SJCRH30 (cell line): ENCODE results near the gene SPEF1. TPM values are rescaled to one million over a fixed set of nuclear protein-coding genes. Genes with fewer than 3 reads are reported as not detected.

ENCODE experiments used
- DNase-seq, 2 experiments: peaks; one replicate each; pipeline ENCODE4 v3.0.0-alpha.2; 2015 to 2020
- H3K27ac ChIP-seq: fragments of 250-450 bp; sonication (Bioruptor Pico); 2 replicates; pipeline ENCODE4 v1.5.1; 2020; ENCODE audit warnings: mild to moderate bottlenecking, moderate library complexity
- H3K27me3 ChIP-seq: fragments of 250-450 bp; sonication (Bioruptor Pico); 2 replicates; pipeline ENCODE4 v1.5.1; 2020; ENCODE audit warnings: mild to moderate bottlenecking, moderate library complexity
- H3K36me3 ChIP-seq: fragments of 250-450 bp; sonication (Bioruptor Pico); 2 replicates; pipeline ENCODE4 v1.5.1; 2020; ENCODE audit warnings: mild to moderate bottlenecking, moderate library complexity
- H3K4me1 ChIP-seq: fragments of 250-450 bp; sonication (Bioruptor Pico); 2 replicates; pipeline ENCODE4 v1.5.1; 2020; ENCODE audit warnings: mild to moderate bottlenecking, moderate library complexity
- H3K4me3 ChIP-seq: fragments of 250-450 bp; sonication (Bioruptor Pico); 2 replicates; pipeline ENCODE4 v1.5.1; 2020; ENCODE audit warnings: mild to moderate bottlenecking, moderate library complexity
- H3K9me3 ChIP-seq: fragments of 250-450 bp; sonication (Bioruptor Pico); replicated peaks from 2 replicates; pipeline ENCODE4 v1.5.1; 2020; ENCODE audit warnings: mild to moderate bottlenecking, moderate library complexity
- total RNA-seq: library from RNA; depleted of rRNA; stranded (reverse); fragments of >200 nt; shearing (Covaris generic); gene quantifications from 2 replicates; pipeline ENCODE4 v1.2.3, GENCODE V29; 2014

Gene SPEF1
- total RNA-seq, 1 experiment from 2014 or later: 0.16 TPM

- no peak for DNase-seq
Measured at GRCh38 chr20:3741836-3742458, 39.3 kb downstream of the SPEF1 start.

GRCh38 chr20:3740615-3741301 lies 40.5 kb downstream of the SPEF1 start:
- H3K36me3 ChIP-seq: no peaks in the 10 kb centered on the region

More at GRCh38 chr20:3741836-3742458, 39.3 kb downstream of the SPEF1 start:
- Histone ChIP-seq H3K27ac (no peak overlapping the region), H3K27me3 (no peaks in the 10 kb centered on the region), H3K9me3 (no peaks in the 10 kb centered on the region), H3K36me3 (no peaks in the 10 kb centered on the region), H3K4me1 (no peaks in the 10 kb centered on the region), H3K4me3 (no peak overlapping the region)

GRCh38 chr20:3739926-3740451 lies 41.3 kb downstream of the SPEF1 start:
- Histone ChIP-seq H3K4me3 (no peak overlapping the region), H3K4me1 (no peaks in the 10 kb centered on the region), H3K9me3 (no peaks in the 10 kb centered on the region), H3K27me3 (no peaks in the 10 kb centered on the region), H3K27ac (no peak overlapping the region), H3K36me3 (no peaks in the 10 kb centered on the region)
- DNase-seq: no peak

More at GRCh38 chr20:3740615-3741301, 40.5 kb downstream of the SPEF1 start:
- Histone ChIP-seq H3K4me1 (no peaks in the 10 kb centered on the region), H3K27ac (no peak overlapping the region), H3K4me3 (no peak overlapping the region), H3K27me3 (no peaks in the 10 kb centered on the region), H3K9me3 (no peaks in the 10 kb centered on the region)
- DNase-seq: no peak

GRCh38 chr20:3739054-3739925 lies 42.0 kb downstream of the SPEF1 start:
- Histone ChIP-seq H3K36me3 (no peaks in the 10 kb centered on the region), H3K9me3 (no peaks in the 10 kb centered on the region), H3K27ac (no peak overlapping the region), H3K4me3 (no peak overlapping the region), H3K27me3 (no peaks in the 10 kb centered on the region), H3K4me1 (no peaks in the 10 kb centered on the region)
- no peak for DNase-seq

GRCh38 chr20:3738111-3739053 lies 42.9 kb downstream of the SPEF1 start:
- H3K4me1 ChIP-seq: no peaks in the 10 kb centered on the region
- H3K27ac ChIP-seq: no peak overlapping the region
- H3K9me3 ChIP-seq: no peaks in the 10 kb centered on the region
- no peaks in the 10 kb centered on the region for H3K27me3 ChIP-seq
- H3K4me3 ChIP-seq: no peak overlapping the region
- no peak for DNase-seq
- no peaks in the 10 kb centered on the region for H3K36me3 ChIP-seq

- no peak overlapping the region for H3K4me3 ChIP-seq
Measured at GRCh38 chr20:3735768-3736167, 45.5 kb downstream of the SPEF1 start.

GRCh38 chr20:3734111-3734843 lies 47.0 kb downstream of the SPEF1 start:
- no peaks in the 10 kb centered on the region for H3K36me3 ChIP-seq
- no peaks in the 10 kb centered on the region for H3K9me3 ChIP-seq
- H3K4me3 ChIP-seq: no peak overlapping the region
- no peak for DNase-seq
- H3K4me1 ChIP-seq: no peaks in the 10 kb centered on the region
- no peaks in the 10 kb centered on the region for H3K27me3 ChIP-seq
- H3K27ac ChIP-seq: no peak overlapping the region

More at GRCh38 chr20:3735768-3736167, 45.5 kb downstream of the SPEF1 start:
- no peak for DNase-seq
- H3K27me3 ChIP-seq: no peaks in the 10 kb centered on the region
- no peaks in the 10 kb centered on the region for H3K4me1 ChIP-seq
- no peaks in the 10 kb centered on the region for H3K36me3 ChIP-seq
- no peaks in the 10 kb centered on the region for H3K9me3 ChIP-seq
- H3K27ac ChIP-seq: no peak overlapping the region

- DNase-seq: no peak
- H3K4me3 ChIP-seq: no peak overlapping the region
- H3K27ac ChIP-seq: no peak overlapping the region
- H3K4me1 ChIP-seq: no peaks in the 10 kb centered on the region
- no peaks in the 10 kb centered on the region for H3K9me3 ChIP-seq
- H3K27me3 ChIP-seq: no peaks in the 10 kb centered on the region
- no peaks in the 10 kb centered on the region for H3K36me3 ChIP-seq
Measured at GRCh38 chr20:3733119-3733995, 47.9 kb downstream of the SPEF1 start.

- H3K9me3 ChIP-seq: no peaks in the 10 kb centered on the region
- no peak for DNase-seq
- H3K36me3 ChIP-seq: no peaks in the 10 kb centered on the region
- H3K27me3 ChIP-seq: no peaks in the 10 kb centered on the region
- H3K27ac ChIP-seq: no peak within 1 kb of the TSS
- H3K4me1 ChIP-seq: peaks cover 4% of the 10 kb centered on the region; the same call in 1 of the 2 replicates
- H3K4me3 ChIP-seq: no peak within 1 kb of the TSS
Measured at GRCh38 chr20:3732327-3733118, 48.7 kb downstream of the SPEF1 start, which contains the start of gene HSPA12B. HSPA12B (plus strand) TSS chr20:3732685; CDS start chr20:3738675, 5,990 bp downstream.

- Histone ChIP-seq H3K9me3 (no peaks in the 10 kb centered on the region), H3K4me1 (peaks cover 4% of the 10 kb centered on the region; the same call in 1 of the 2 replicates), H3K27ac (no peak overlapping the region), H3K27me3 (no peaks in the 10 kb centered on the region), H3K4me3 (no peak overlapping the region), H3K36me3 (no peaks in the 10 kb centered on the region)
- DNase-seq: no peak
Measured at GRCh38 chr20:3731944-3732326, 49.3 kb downstream of the SPEF1 start.

GRCh38 chr20:3730803-3731672 lies 50.2 kb downstream of the SPEF1 start:
- Histone ChIP-seq H3K4me3 (no peak overlapping the region), H3K27me3 (no peaks in the 10 kb centered on the region), H3K36me3 (no peaks in the 10 kb centered on the region), H3K4me1 (peaks cover 4% of the 10 kb centered on the region; the same call in 1 of the 2 replicates), H3K9me3 (no peaks in the 10 kb centered on the region), H3K27ac (no peak overlapping the region)
- no peak for DNase-seq
